Stimulated activated CD8-positive, alpha-beta memory T cell treated with anti-CD3 and anti-CD28 coated beads, Interleukin-15, amount 100 ng/mL, for 4 hours (primary cell): ENCODE data around the gene MED4.
A peak's percentile ranks its signal among the peaks of the same experiment; 100 is the strongest.

Source experiments
- DNase-seq, 2 donors: peaks; one replicate each; pipeline ENCODE4 v3.0.0-alpha.2; 2020; ENCODE audit warnings: low read depth in 2 of 2

The MED4 gene

GRCh38 chr13:48094781-48095502 is at the start of gene MED4:
Gene MED4, minus strand, starts transcription at chr13:48095104. Its CDS starts 26 bp downstream, at chr13:48095078.
- DNase-seq: peak; percentile 92 to 94

- DNase-seq: no peak
Measured at GRCh38 chr13:48144413-48145035, 49.6 kb upstream of the MED4 start.

- no peak for DNase-seq
Measured at GRCh38 chr13:48142436-48142835, 47.5 kb upstream of the MED4 start.

GRCh38 chr13:48138270-48138669 is 43.4 kb upstream of the MED4 start:
- no peak for DNase-seq

- no peak for DNase-seq
Measured at GRCh38 chr13:48132961-48133360, 38.1 kb upstream of the MED4 start.

- no peak for DNase-seq
Measured at GRCh38 chr13:48131533-48131932, 36.6 kb upstream of the MED4 start.

- no peak for DNase-seq
Measured at GRCh38 chr13:48126944-48127830, 32.3 kb upstream of the MED4 start.

- no peak for DNase-seq
Measured at GRCh38 chr13:48125794-48126228, 30.9 kb upstream of the MED4 start.

GRCh38 chr13:48123812-48124211 is 28.9 kb upstream of the MED4 start:
- no peak for DNase-seq

- DNase-seq: no peak
Measured at GRCh38 chr13:48121733-48122132, 26.8 kb upstream of the MED4 start.

- no peak for DNase-seq
Measured at GRCh38 chr13:48120241-48120640, 25.3 kb upstream of the MED4 start.

- no peak for DNase-seq
Measured at GRCh38 chr13:48118030-48118429, 23.1 kb upstream of the MED4 start.

GRCh38 chr13:48116808-48117207 is 21.9 kb upstream of the MED4 start:
- DNase-seq: no peak

GRCh38 chr13:48113756-48114130 is 18.8 kb upstream of the MED4 start:
- DNase-seq: no peak

GRCh38 chr13:48112896-48113755 is 18.2 kb upstream of the MED4 start:
- no peak for DNase-seq

GRCh38 chr13:48110931-48111721 is 16.2 kb upstream of the MED4 start:
- DNase-seq: no peak

GRCh38 chr13:48110132-48110868 is 15.4 kb upstream of the MED4 start:
- no peak for DNase-seq

GRCh38 chr13:48108106-48108505 is 13.2 kb upstream of the MED4 start:
- DNase-seq: no peak

GRCh38 chr13:48097793-48098192 is 2.9 kb upstream of the MED4 start:
- DNase-seq: no peak

GRCh38 chr13:48096670-48097069 is 1.8 kb upstream of the MED4 start:
- DNase-seq: no peak
